K562 (cell line): ENCODE measurements around the gene FAM83F. TPM values are rescaled to one million over a fixed set of nuclear protein-coding genes. Genes with fewer than 3 reads are reported as not detected.

Experiments
- ATF4 ChIP-seq: fragments of 450-650 bp; formaldehyde crosslinking; IDR thresholded peaks from 2 replicates; pipeline ENCODE4 v1.4.0; 2022; ENCODE audit warnings: mild to moderate bottlenecking, moderate library complexity
- CBFB ChIP-seq: sonication (generic); formaldehyde crosslinking; IDR thresholded peaks from 2 replicates; pipeline ENCODE4 v1.4.0; 2020; ENCODE audit warnings: mild to moderate bottlenecking, missing genetic modification reagents
- CBX3 ChIP-seq, 2 experiments: IDR thresholded peaks; 1 replicate in 1 of 2; 2 replicates in 1 of 2; pipeline ENCODE4 v1.6.1; 2012; ENCODE audit warnings: inconsistent platforms in 2 of 2, low read length in 2 of 2, borderline replicate concordance in 1 of 2, control low read depth in 1 of 2
- CBX8 ChIP-seq: fragments of 200-600 bp; sonication (generic); IDR thresholded peaks from 2 replicates; pipeline ENCODE4 v1.6.1; 2012; ENCODE audit warnings: borderline replicate concordance, mixed run types, low read depth, mild to moderate bottlenecking, moderate library complexity, mixed read lengths, low read length, control low read depth, inconsistent platforms; ENCODE audit not compliant: poor library complexity, severe bottlenecking; ENCODE audit errors: extremely low read depth
- EP400 ChIP-seq: fragments of 450-650 bp; IDR thresholded peaks from 2 replicates; pipeline ENCODE4 v1.6.1; 2017; ENCODE audit warnings: antibody characterized with exemption, mild to moderate bottlenecking, moderate library complexity
- ERF ChIP-seq: fragments of 450-650 bp; formaldehyde crosslinking; IDR thresholded peaks from 2 replicates; pipeline ENCODE4 v1.4.0; 2020; ENCODE audit warnings: mild to moderate bottlenecking, mixed read lengths
- ETV5 ChIP-seq: sonication (generic); formaldehyde crosslinking; IDR thresholded peaks from 2 replicates; pipeline ENCODE4 v1.4.0; 2020; ENCODE audit warnings: low read depth, mild to moderate bottlenecking, missing genetic modification reagents
- FOXJ3 ChIP-seq: sonication (generic); formaldehyde crosslinking; IDR thresholded peaks from 2 replicates; pipeline ENCODE4 v1.4.0; 2020; ENCODE audit warnings: mild to moderate bottlenecking, missing genetic modification reagents
- HIVEP1 ChIP-seq: fragments of 250-450 bp; sonication (Bioruptor Pico); IDR thresholded peaks from 2 replicates; pipeline ENCODE4 v1.4.0; 2020; ENCODE audit warnings: mild to moderate bottlenecking
- PHF20 ChIP-seq: fragments of 450-650 bp; IDR thresholded peaks from 2 replicates; pipeline ENCODE4 v1.6.1; 2018; ENCODE audit not compliant: partially characterized antibody
- PHF8 ChIP-seq: fragments of 200-600 bp; sonication (generic); IDR thresholded peaks from 2 replicates; pipeline ENCODE4 v1.6.1; 2012; ENCODE audit warnings: mixed run types, mild to moderate bottlenecking, inconsistent platforms, low read length, moderate library complexity, borderline replicate concordance
- PTRF ChIP-seq: fragments of 450-650 bp; IDR thresholded peaks from 2 replicates; pipeline ENCODE4 v1.6.1; 2016; ENCODE audit warnings: mild to moderate bottlenecking, missing genetic modification characterization, missing compliant biosample characterization
- RFX1 ChIP-seq: fragments of 450-650 bp; IDR thresholded peaks from 2 replicates; pipeline ENCODE4 v1.6.1; 2016; ENCODE audit warnings: mild to moderate bottlenecking, moderate library complexity
- SIRT6 ChIP-seq: IDR thresholded peaks from one replicate; pipeline ENCODE4 v1.6.1; 2012; ENCODE audit warnings: low read depth, mild to moderate bottlenecking, control low read depth, inconsistent platforms, low read length, moderate library complexity
- SNRNP70 ChIP-seq: fragments of 200-400 bp; formaldehyde crosslinking; optimal IDR thresholded peaks from 2 replicates; pipeline ENCODE3; 2017; ENCODE audit warnings: low read depth, low read length
- TBL1XR1 ChIP-seq, 2 experiments: IDR thresholded peaks; 2 replicates each; pipeline ENCODE4 v1.6.1; 2012; ENCODE audit warnings: improper control_type of control experiment in 2 of 2, low read length in 2 of 2, mild to moderate bottlenecking in 1 of 2
- TOE1 ChIP-seq, 2 experiments: fragments of 450-650 bp in 1 of 2; sonication (generic) in 1 of 2; formaldehyde crosslinking in 1 of 2; IDR thresholded peaks; 2 replicates each; pipeline versions ENCODE4 v1.7.1 to v1.8.0; 2016 to 2022; ENCODE audit warnings: borderline replicate concordance in 2 of 2, mild to moderate bottlenecking in 2 of 2, antibody characterized with exemption in 1 of 2, inconsistent platforms in 1 of 2, low read depth in 1 of 2, missing genetic modification reagents in 1 of 2, moderate library complexity in 1 of 2
- ZNF316 ChIP-seq: fragments of 450-650 bp; IDR thresholded peaks from 2 replicates; pipeline ENCODE4 v1.6.1; 2016
- ZNF551 ChIP-seq: fragments of 250-450 bp; sonication (Bioruptor Pico); IDR thresholded peaks from 2 replicates; pipeline ENCODE4 v1.5.0; 2021; ENCODE audit warnings: mild to moderate bottlenecking, moderate library complexity
- polyA plus RNA-seq, 8 experiments: library from polyadenylated mRNA; depleted of rRNA in 4 of 8; stranded (reverse) in 5 of 8; unstranded in 3 of 8; fragments of >200 nt; fragmentation: Nextera tagmentation in 2 of 8; fragmentation: Illumina TruSeq in 1 of 8; extraction: Ambion mirVana in 2 of 8; extraction: Trizol in 1 of 8; gene quantifications; 2 replicates each; pipeline versions ENCODE4 v1.2.1 to v1.2.3, GENCODE V29; 2011 to 2014; ENCODE audit warnings: inconsistent platforms in 1 of 8, missing spikeins in 1 of 8
- total RNA-seq, 7 experiments: library from RNA; depleted of rRNA in 6 of 7; stranded (reverse); fragments of >200 nt in 6 of 7; fragmentation: Illumina TruSeq in 2 of 7; extraction: Trizol in 2 of 7; gene quantifications; 2 replicates each; pipeline versions ENCODE4 v1.2.1 to v1.2.3, GENCODE V29; 2011 to 2021; ENCODE audit warnings: low replicate concordance in 1 of 7
- TF ChIP-seq, protein P1 (sequence below): fragments of 450-650 bp; IDR thresholded peaks from 2 replicates; pipeline ENCODE4 v1.6.1; 2016; ENCODE audit warnings: missing biosample characterization, missing genetic modification characterization
- TF ChIP-seq, protein P2 (sequence below): fragments of 450-650 bp; formaldehyde crosslinking; conservative IDR thresholded peaks from 2 replicates; pipeline ENCODE4 v1.4.0; 2022; ENCODE audit warnings: mild to moderate bottlenecking, missing genetic modification characterization
- TF ChIP-seq, protein P3 (sequence below), 3 experiments: IDR thresholded peaks in 2 of 3; conservative IDR thresholded peaks in 1 of 3; 2 replicates each; pipeline ENCODE4 v1.5.1; 2011 to 2012; ENCODE audit warnings: low read length in 3 of 3, mild to moderate bottlenecking in 3 of 3, control low read depth in 2 of 3, improper control_type of control experiment in 1 of 3, inconsistent platforms in 1 of 3, low read depth in 1 of 3, mixed read lengths in 1 of 3, moderate library complexity in 1 of 3; ENCODE audit not compliant: insufficient read depth in 2 of 3

FAM83F gene
- total and polyA plus RNA-seq, 9 of the 15 experiments (the other 6 are each of a cell fraction or from before 2014, with no cell fraction given), result under 0.01 to 0.13 (median 0.04) TPM; not detected in 1

DNA sequence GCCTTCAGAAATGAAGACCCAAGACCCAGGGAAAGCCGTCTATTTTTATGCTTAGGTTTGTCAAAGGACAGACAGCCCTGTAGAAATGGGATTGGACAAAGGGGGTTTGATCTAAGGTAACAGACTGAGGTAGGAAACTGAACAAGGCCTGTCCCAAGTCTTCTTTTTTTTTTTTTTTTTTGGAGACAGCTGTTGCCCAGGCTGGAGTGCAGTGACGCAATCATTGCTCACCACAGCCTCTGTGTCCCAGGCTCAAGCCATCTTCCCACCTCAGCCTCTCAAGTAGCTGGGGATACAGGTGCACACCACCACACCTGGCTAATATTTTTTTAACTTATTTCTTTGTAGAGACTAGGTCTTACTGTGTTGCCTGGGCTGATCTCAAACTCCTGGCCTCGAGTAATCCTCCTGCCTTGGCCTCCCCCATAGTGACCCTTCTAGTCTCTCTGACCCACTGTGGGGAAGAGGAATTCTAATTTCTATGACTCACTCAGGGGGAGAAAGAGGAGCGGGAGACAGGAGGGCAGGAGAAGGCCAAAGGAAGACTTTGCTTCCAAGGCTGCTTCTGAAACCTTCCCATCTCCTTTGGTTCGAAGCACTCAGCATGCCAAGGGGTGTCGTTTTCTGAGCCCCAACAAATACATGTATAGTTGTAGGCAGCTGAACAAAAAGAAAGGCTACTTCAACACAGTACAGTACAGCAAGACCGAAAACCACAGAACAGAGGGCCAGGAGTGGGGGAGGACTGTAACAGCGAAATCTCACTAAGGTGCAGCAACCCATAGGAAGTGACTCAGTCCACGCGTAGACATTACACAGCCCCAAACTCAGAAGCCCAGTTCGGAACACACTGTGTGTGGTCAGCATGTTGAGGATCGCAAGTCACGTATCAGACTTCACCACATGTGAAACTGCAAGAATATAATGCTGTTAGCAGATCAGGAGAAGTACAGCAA lies 33.7 kb upstream of the FAM83F start (continued):
- TF ChIP-seq ETV5 (CRISPR knock-in tag), result peak; percentile 96
- TF ChIP-seq HIVEP1 (CRISPR knock-in tag), result no peak
- no peak for TF ChIP-seq RFX1
- TF ChIP-seq, protein P1, sequence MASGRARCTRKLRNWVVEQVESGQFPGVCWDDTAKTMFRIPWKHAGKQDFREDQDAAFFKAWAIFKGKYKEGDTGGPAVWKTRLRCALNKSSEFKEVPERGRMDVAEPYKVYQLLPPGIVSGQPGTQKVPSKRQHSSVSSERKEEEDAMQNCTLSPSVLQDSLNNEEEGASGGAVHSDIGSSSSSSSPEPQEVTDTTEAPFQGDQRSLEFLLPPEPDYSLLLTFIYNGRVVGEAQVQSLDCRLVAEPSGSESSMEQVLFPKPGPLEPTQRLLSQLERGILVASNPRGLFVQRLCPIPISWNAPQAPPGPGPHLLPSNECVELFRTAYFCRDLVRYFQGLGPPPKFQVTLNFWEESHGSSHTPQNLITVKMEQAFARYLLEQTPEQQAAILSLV, result peak; percentile 67
- TF ChIP-seq TBL1XR1 (IDR thresholded peaks at IDR 0.05; ENCODE audit: low read length in 2 of 2), result peak in 1 of 2 experiments; percentile 75; a peak in 1 of 4 replicates
- no peak for TF ChIP-seq SIRT6
- TF ChIP-seq ZNF316, result peak; percentile 64; the same call in 1 of the 2 replicates
- TF ChIP-seq ATF4, result no peak
- no peak for TF ChIP-seq FOXJ3 (CRISPR knock-in tag)
- TF ChIP-seq CBX8, result no peak
- no peak for TF ChIP-seq SNRNP70
- no peak for TF ChIP-seq PHF20
- TF ChIP-seq ERF (CRISPR knock-in tag), result no peak
- TF ChIP-seq CBX3 (IDR thresholded peaks at IDR 0.05; ENCODE audit: borderline replicate concordance in 1 of 2, low read length in 2 of 2), result 0 out of 3 replicates have a peak, but pooled peaks of 1 of the 2 experiments have one; percentile 28
- TF ChIP-seq EP400, result 0 out of 2 replicates have a peak, but pooled peaks have one; percentile 51
- no peak for TF ChIP-seq TOE1 (IDR thresholded peaks at IDR 0.05; ENCODE audit: borderline replicate concordance)
- TF ChIP-seq TOE1 (CRISPR knock-in tag; IDR thresholded peaks at IDR 0.05; ENCODE audit: borderline replicate concordance, low read depth), result no peak
- no peak for TF ChIP-seq PTRF
- TF ChIP-seq, protein P2, sequence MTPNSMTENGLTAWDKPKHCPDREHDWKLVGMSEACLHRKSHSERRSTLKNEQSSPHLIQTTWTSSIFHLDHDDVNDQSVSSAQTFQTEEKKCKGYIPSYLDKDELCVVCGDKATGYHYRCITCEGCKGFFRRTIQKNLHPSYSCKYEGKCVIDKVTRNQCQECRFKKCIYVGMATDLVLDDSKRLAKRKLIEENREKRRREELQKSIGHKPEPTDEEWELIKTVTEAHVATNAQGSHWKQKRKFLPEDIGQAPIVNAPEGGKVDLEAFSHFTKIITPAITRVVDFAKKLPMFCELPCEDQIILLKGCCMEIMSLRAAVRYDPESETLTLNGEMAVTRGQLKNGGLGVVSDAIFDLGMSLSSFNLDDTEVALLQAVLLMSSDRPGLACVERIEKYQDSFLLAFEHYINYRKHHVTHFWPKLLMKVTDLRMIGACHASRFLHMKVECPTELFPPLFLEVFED, result no peak
- TF ChIP-seq CBFB (CRISPR knock-in tag), result 0 out of 2 replicates have a peak, but pooled peaks have one; percentile 37
- TF ChIP-seq ZNF551 (CRISPR knock-in tag), result no peak
- TF ChIP-seq, protein P3, sequence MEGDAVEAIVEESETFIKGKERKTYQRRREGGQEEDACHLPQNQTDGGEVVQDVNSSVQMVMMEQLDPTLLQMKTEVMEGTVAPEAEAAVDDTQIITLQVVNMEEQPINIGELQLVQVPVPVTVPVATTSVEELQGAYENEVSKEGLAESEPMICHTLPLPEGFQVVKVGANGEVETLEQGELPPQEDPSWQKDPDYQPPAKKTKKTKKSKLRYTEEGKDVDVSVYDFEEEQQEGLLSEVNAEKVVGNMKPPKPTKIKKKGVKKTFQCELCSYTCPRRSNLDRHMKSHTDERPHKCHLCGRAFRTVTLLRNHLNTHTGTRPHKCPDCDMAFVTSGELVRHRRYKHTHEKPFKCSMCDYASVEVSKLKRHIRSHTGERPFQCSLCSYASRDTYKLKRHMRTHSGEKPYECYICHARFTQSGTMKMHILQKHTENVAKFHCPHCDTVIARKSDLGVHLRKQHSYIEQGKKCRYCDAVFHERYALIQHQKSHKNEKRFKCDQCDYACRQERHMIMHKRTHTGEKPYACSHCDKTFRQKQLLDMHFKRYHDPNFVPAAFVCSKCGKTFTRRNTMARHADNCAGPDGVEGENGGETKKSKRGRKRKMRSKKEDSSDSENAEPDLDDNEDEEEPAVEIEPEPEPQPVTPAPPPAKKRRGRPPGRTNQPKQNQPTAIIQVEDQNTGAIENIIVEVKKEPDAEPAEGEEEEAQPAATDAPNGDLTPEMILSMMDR (IDR thresholded peaks at IDR 0.05 in 2 of 3, conservative IDR thresholded peaks at IDR 0.05 in 1 of 3; ENCODE audit: insufficient read depth in 2 of 3, low read depth in 1 of 3, low read length in 3 of 3), result no peak
- no peak for TF ChIP-seq PHF8
